T47D (cell line): ENCODE data around the gene LZTS2.
A peak's percentile ranks its signal among the peaks of the same experiment; 100 is the strongest.

Source experiments
- DNase-seq, 2 experiments: peaks; one replicate each; pipeline versions ENCODE4 v3.0.0 to v3.0.0-alpha.2; 2011 to 2012; ENCODE audit warnings: low read depth in 1 of 2, low spot score in 1 of 2
- JUND ChIP-seq: IDR thresholded peaks from 2 replicates; pipeline ENCODE4 v1.6.1; 2012; ENCODE audit warnings: low read depth
- in situ Hi-C: cut with HindIII; loops from 2 replicates; pipeline ENCODE4 v1.10.0; 2016; ENCODE audit warnings: low sequenced_read_pairs, low pct_unique_long_range_greater_than_20kb

LZTS2 gene

DNA sequence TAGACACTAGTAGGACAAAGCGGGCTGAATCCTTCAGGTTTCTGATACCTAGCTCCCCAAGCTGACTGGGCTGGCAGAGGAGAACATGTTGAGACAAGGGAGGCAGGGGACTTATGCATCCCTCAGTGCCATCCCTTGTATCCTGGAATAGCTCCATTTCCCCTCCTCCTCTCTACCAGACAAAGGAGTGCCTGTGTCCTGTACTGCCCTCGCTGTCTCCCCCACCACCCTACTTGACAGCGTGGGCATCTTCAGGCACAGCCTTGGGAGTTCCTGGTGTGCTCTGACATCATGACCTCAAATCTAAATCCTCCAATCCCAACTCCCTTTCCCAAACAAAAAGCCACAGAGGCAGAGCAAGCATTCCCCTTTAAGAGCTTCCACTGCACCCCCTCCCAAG is 40.5 kb downstream of the LZTS2 start:
- TF ChIP-seq JUND, result no peak
- in situ Hi-C loops, result no loop called here
- DNase-seq, result no peak

DNA sequence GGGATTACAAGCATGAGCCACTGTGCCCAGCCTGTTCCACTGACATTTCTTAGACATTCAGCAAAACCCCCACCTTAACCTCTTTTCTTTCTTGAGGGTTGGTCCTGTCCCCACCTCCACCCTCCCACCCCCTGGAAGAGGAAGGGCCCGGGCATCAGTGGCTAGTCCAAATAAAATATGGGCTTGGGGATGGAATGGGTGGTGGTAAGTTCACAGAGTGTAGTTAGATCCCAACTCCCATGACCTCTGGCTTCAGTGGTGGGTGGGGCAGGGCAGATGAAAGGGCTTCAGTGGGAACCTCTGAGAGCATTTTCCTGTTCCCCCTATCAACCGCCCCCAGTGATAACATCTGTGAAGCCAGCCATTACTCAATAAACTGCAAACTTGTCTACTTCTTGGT is 41.2 kb downstream of the LZTS2 start:
- in situ Hi-C loops, result no loop called here
- TF ChIP-seq JUND, result no peak

DNA sequence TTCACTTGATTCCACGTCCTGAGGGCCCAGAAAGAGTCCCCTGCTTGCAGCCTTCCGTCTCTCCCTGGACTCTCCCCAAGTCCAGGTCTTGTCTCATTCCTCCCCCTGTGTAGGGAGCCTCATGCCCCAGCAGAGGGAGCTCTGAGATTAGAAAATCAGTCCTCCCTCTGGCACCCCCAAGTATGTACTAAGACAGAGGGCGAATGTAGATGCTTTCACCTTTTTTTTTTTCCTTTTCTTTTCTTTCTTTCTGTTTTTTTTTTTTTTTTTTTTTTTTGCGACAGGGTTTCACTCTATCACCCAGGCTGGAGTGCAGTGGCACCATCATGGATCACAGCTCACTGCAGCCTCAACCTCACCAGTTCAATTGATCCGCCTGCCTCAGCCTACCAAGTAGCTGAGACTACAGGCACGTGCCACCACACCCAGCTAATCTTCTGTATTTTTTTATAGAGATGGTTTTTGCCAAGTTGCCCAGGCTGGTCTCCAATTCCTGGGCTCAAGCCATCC is 41.7 kb downstream of the LZTS2 start:
- in situ Hi-C loops, result no loop called here
- DNase-seq, result peak in 1 of 2 experiments; percentile 94
- no peak for TF ChIP-seq JUND

More for the DNA sequence above, 41.2 kb downstream of the LZTS2 start:
- no peak for DNase-seq

DNA sequence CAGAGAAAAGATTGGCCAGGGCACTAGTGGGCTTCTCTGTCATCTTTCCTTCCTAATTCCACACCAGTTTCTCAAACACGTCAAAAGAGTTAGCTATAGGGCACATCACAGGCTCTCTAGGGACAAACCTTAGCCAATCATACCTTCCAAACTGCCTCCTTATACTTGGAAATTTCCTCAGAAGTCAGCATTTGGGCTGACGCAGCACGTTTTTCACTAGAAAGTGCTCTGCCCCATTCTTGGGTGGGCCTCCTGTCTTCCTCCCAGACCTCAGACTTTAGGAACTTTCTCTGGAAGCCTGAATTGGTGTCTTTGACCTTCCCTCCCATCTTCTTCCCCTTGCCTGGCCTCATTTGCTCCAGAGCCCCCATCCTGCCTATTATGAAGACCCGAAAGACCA is 42.5 kb downstream of the LZTS2 start:
- no peak for DNase-seq
- in situ Hi-C loops, result no loop called here
- no peak for TF ChIP-seq JUND

DNA sequence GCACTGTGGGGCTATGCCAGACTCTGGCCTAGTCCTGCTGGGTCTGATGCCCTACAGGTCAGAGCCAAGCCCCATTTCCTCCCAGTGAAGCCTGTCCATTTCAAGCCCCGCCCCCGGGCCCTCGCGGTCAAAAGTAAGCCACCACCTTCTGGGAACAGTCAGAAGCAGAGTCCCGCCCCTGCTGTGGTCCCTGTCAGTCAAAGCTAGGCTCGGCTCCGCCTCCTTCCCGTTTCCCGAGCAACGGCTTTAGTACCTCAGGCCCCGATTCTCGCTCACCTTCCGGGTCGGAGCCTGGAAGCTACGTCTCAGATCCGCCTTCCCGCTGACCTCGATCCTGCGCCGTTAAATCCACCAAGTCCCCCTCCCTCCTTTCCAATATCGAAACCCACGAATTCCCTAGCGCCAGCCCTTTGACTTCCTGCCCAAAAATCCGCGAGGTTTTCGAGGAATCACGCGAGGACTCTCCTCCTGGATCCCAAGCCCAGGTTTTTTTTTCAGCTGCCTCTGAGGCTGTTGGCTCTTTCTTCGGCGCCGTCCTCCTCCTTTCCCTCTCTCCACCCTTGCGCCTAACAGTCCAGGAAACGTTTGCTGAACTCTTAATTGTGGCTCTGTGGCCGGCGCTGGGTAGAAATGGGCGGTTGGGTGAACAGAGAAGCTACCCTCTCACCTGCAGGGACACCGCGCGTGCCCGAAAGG is 43.2 kb downstream of the LZTS2 start:
- DNase-seq, result peak; percentile 87 to 99
- in situ Hi-C loops, result no loop called here
- TF ChIP-seq JUND, result no peak

DNA sequence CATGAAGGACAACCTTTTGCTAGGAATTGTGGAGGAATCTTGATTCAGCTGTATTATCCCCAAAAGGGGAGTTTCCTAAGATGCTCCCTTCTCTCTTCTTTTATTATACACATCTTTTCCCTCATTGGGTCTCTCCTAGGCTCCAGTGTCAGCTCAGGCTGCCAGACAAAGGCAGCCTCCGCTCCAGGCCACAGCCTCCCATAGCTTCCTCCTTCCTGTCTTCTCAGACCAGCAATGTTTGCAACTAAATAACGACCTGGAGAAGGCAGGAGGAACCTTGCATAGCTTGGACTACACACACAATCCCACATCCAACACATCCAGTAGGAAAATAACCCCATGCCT is 43.7 kb downstream of the LZTS2 start:
- TF ChIP-seq JUND, result no peak
- no peak for DNase-seq
- in situ Hi-C loops, result no loop called here

DNA sequence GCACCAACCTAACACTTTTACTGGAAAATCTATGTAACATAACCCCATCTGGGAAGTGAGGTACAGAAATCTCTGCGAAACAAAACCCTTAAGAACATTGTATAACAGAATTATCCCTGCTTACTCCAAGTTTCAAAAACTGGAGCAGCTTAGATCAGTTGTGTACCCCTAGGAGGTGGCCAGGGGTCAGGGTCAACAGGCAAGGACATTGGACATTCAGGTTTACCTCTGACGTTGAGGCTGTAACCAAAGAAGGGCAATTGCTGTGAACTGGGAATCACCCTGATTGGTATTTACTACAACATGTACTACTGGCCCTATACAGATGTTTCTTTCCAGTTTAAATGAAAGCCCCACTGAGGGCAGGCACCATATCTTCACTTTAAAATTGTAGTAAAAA is 44.5 kb downstream of the LZTS2 start:
- no peak for TF ChIP-seq JUND
- no peak for DNase-seq
- in situ Hi-C loops, result no loop called here

DNA sequence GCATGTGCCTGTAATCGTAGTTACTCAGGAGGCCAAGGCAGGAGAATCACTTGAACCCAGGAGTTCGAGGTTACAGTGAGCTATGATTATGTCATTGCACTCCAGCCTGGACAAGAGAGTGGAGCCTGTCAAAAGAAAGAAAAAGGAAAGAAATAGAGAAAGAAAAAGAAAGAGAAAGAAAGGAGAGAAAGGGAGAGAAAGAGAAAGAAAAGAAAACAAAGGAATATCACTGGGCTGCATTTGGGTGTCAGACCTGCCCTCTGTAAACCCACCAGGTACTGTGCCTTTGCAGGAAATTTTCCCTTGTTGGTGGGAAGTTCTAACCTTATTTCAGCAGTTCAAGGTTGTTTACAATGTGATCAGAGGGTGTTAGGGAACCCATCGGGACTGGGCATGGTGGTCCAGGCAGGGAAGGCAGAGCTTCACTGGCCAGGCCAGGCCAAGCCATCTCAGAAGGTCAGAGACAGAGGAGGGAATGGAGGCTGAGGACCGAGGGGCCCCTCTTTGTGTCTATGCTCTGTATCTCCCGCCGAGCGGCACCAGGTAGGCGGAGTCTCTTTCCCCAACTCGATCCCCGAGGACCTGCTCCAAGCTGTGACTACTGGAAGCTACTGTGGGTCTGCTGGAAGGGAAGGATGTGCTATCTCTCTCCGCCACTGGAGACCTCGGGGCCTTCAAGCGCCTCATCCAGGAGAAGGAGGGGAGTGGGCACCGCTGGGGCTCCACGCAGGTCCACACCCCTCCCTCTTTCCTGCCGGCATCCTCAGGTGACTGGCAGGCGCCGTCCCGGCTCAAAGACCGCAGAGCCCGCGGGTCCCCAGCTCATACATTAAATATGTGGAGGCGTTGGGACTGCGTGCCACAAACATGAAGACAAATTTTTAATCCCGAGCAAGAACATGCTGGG is 47.0 kb downstream of the LZTS2 start:
- no peak for TF ChIP-seq JUND
- no peak for DNase-seq
- in situ Hi-C loops, result no loop called here

DNA sequence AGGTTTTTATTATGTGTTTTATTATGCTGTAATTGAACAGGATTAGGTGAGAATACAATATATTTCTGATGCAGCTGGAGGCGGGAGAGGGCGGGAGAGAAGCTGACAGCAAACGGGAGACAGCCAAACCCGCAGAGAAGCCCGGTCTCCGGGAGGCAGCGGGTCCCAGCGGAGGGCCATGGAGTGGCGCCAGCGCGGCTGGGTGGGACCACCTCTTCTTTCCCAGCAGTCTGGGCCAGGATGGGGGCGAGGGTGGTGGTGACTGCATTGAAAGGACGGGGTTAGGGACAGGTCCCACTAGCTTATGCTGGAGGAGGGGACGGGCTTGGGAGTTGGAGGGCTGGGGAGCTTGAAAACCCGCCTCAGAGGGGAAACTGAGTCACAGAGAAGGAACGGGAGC is 47.7 kb downstream of the LZTS2 start:
- no peak for TF ChIP-seq JUND
- in situ Hi-C loops, result no loop called here
- DNase-seq, result no peak

DNA sequence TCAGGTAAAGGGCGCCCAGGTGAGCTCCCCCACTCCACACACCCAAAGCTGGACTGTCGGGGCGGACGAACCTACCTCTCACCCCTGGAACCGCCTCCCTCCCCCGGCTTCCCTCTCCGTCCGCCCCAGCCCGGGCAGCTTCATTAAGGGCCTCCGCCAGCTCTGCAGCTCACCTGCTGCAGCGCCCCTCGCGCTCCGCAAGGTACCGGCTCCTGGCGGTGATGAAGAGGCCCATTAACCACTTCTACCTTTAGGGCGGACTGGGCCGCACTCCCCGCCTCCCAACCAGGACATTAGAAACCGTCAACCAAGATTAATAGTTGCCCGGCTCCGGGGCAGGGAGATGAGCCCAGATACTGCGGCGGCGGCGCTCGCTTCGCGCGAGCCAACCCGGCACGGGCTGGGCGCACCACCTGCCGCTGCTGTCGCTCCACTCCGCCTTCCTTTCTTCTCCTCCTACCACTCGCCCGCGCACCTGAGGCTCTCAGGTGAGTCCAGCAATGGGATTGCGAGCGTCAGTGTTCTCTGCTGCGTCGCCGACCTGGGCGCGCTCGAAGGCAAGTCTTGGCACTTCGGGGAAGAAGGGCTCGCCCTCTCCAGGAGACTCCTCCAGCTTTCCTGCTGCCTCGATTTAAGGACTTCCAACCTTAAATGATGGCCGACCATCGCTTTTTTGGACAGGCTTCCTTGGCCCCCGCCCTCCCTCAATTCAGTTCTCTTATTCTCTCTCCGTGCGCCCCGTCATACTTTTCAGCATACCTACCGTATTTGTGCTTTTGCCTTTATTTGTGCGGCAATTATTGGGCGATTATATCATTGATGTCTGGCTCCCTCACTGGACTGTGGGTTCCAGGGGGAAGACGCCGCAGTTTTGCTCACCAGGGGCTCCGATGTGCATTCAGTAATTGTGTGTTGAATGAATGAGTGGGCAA is 48.6 kb downstream of the LZTS2 start:
- peak; percentile 46 to 66 for DNase-seq
- in situ Hi-C loops, result no loop called here
- no peak for TF ChIP-seq JUND

DNA sequence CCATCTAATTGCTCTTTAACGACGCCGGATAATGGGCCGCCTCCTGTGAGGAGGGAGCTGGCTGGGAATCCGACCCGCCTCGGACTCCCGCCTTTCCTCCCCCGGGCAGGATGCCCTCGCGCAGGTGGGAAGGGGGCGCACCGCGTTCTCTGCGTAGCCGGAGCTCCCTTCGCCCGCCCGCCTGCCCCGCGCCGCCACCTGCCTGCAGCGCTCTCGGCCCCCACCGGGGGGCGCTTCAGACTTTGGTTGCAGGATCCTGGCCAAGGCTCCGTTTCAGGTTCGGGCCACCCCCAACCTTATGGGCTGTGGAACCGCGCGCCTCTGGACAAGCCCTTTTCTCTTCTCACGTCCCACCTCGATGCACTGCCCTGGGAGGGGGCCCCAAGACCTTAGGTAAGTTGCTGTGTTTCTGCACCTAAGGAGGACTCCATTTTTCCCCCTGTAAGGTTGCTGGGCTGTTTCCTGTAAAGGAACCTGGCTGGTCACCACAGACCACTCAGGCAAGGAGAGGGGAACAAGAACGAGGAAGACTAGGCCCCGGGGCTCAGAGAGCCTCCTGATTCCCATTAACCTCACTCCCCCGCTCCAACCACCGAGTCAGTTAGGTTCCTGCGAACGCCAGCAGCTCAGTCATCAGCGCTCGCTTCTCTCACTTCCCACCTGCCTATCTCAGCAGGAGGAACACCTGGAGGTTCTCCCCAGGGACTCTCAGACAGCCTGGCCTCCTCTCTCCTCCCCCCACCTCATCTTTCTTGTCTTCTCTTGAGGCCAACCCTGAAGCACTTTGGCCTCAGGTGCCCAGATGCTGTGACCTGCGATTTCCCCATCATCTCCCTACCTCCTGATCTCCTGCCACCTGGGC is 50.8 kb downstream of the LZTS2 start:
- DNase-seq, result peak; percentile 79 to 84
- TF ChIP-seq JUND, result no peak
- in situ Hi-C loops, result no loop called here
